ENCODE data around the gene WFIKKN1. TPM values are rescaled to one million over a fixed set of nuclear protein-coding genes. Genes with fewer than 3 reads are reported as not detected.

WFIKKN1 gene
- total and polyA plus RNA-seq, 2 of the 13 experiments (the other 11 are each of a cell fraction or from before 2014, with no cell fraction given), result 1.7 to 4.9 TPM

DNA sequence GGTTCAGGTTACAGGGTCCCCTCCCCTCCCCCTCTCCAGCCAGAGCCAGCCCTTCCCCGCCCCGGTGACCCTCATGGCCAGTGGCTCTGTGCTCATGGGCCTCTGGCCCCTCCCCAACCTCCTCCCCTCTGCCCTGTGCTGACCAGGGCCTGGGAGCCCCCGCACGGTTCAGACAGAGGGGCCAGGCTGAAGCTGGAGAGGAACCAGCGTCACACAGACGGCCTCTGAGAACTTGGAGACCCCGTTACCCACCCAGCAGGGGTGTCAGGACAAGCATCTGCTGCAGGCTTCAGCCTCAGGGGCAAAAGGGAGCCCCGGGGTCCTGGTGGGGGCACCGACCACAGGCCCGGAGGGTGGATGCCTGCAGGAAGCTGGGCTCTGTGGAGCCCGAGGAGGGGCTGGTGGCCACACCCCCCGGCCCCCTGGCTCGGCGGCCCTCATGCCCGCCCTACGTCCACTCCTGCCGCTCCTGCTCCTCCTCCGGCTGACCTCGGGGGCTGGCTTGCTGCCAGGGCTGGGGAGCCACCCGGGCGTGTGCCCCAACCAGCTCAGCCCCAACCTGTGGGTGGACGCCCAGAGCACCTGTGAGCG lies at the start of gene WFIKKN1 (continued):
- TF ChIP-seq, protein P1, sequence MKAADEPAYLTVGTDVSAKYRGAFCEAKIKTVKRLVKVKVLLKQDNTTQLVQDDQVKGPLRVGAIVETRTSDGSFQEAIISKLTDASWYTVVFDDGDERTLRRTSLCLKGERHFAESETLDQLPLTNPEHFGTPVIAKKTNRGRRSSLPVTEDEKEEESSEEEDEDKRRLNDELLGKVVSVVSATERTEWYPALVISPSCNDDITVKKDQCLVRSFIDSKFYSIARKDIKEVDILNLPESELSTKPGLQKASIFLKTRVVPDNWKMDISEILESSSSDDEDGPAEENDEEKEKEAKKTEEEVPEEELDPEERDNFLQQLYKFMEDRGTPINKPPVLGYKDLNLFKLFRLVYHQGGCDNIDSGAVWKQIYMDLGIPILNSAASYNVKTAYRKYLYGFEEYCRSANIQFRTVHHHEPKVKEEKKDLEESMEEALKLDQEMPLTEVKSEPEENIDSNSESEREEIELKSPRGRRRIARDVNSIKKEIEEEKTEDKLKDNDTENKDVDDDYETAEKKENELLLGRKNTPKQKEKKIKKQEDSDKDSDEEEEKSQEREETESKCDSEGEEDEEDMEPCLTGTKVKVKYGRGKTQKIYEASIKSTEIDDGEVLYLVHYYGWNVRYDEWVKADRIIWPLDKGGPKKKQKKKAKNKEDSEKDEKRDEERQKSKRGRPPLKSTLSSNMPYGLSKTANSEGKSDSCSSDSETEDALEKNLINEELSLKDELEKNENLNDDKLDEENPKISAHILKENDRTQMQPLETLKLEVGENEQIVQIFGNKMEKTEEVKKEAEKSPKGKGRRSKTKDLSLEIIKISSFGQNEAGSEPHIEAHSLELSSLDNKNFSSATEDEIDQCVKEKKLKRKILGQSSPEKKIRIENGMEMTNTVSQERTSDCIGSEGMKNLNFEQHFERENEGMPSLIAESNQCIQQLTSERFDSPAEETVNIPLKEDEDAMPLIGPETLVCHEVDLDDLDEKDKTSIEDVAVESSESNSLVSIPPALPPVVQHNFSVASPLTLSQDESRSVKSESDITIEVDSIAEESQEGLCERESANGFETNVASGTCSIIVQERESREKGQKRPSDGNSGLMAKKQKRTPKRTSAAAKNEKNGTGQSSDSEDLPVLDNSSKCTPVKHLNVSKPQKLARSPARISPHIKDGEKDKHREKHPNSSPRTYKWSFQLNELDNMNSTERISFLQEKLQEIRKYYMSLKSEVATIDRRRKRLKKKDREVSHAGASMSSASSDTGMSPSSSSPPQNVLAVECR (CRISPR knock-in tag; IDR thresholded peaks at IDR 0.05; ENCODE audit: borderline replicate concordance), result peak; percentile 73
- TF ChIP-seq ZNF136 (CRISPR knock-in tag; IDR thresholded peaks at IDR 0.05; ENCODE audit: low read depth), result no peak
- TF ChIP-seq SMAD1 (CRISPR knock-in tag; IDR thresholded peaks at IDR 0.05; ENCODE audit: borderline replicate concordance, low read depth), result no peak
- no peak for TF ChIP-seq ATF3 (CRISPR knock-in tag; IDR thresholded peaks at IDR 0.05)
- peak in 1 of 2 experiments; percentile 77; a peak in 2 of 4 replicates for TF ChIP-seq KLF16 (CRISPR knock-in tag; IDR thresholded peaks at IDR 0.05)
- TF ChIP-seq, protein P2, sequence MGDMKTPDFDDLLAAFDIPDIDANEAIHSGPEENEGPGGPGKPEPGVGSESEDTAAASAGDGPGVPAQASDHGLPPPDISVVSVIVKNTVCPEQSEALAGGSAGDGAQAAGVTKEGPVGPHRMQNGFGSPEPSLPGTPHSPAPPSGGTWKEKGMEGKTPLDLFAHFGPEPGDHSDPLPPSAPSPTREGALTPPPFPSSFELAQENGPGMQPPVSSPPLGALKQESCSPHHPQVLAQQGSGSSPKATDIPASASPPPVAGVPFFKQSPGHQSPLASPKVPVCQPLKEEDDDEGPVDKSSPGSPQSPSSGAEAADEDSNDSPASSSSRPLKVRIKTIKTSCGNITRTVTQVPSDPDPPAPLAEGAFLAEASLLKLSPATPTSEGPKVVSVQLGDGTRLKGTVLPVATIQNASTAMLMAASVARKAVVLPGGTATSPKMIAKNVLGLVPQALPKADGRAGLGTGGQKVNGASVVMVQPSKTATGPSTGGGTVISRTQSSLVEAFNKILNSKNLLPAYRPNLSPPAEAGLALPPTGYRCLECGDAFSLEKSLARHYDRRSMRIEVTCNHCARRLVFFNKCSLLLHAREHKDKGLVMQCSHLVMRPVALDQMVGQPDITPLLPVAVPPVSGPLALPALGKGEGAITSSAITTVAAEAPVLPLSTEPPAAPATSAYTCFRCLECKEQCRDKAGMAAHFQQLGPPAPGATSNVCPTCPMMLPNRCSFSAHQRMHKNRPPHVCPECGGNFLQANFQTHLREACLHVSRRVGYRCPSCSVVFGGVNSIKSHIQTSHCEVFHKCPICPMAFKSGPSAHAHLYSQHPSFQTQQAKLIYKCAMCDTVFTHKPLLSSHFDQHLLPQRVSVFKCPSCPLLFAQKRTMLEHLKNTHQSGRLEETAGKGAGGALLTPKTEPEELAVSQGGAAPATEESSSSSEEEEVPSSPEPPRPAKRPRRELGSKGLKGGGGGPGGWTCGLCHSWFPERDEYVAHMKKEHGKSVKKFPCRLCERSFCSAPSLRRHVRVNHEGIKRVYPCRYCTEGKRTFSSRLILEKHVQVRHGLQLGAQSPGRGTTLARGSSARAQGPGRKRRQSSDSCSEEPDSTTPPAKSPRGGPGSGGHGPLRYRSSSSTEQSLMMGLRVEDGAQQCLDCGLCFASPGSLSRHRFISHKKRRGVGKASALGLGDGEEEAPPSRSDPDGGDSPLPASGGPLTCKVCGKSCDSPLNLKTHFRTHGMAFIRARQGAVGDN (CRISPR knock-in tag; IDR thresholded peaks at IDR 0.05), result peak; percentile 61
- no peak for TF ChIP-seq ZBTB3 (CRISPR knock-in tag; IDR thresholded peaks at IDR 0.05; ENCODE audit: borderline replicate concordance, low read depth)
- no peak for TF ChIP-seq TMF1 (CRISPR knock-in tag; IDR thresholded peaks at IDR 0.05; ENCODE audit: low read depth)
- peak; percentile 24; the same call in 1 of the 2 replicates for TF ChIP-seq ZNF276 (CRISPR knock-in tag; IDR thresholded peaks at IDR 0.05; ENCODE audit: low read depth)
- no peak for TF ChIP-seq MXD1 (CRISPR knock-in tag; IDR thresholded peaks at IDR 0.05)
- peak; percentile 79; the same call in 1 of the 2 replicates for TF ChIP-seq KDM2A (CRISPR knock-in tag; IDR thresholded peaks at IDR 0.05; ENCODE audit: borderline replicate concordance, low read depth)
- TF ChIP-seq HCFC1 (IDR thresholded peaks at IDR 0.05; ENCODE audit: low read depth, low read length), result no peak
- TF ChIP-seq HMG20A (CRISPR knock-in tag; IDR thresholded peaks at IDR 0.05; ENCODE audit: borderline replicate concordance), result 0 out of 2 replicates have a peak, but pooled peaks have one; percentile 6
- no peak for TF ChIP-seq ATF5 (CRISPR knock-in tag; IDR thresholded peaks at IDR 0.05; ENCODE audit: low read depth)
